Neural cell (in vitro differentiated cells): ENCODE measurements around the gene ZNF750. TPM values are rescaled to one million over a fixed set of nuclear protein-coding genes. Genes with fewer than 3 reads are reported as not detected.

ENCODE experiments used
- H2AFZ ChIP-seq: fragments of 200-600, 300-800 bp; sonication (generic), shearing (Covaris generic); 2 replicates; pipeline ENCODE4 v1.6.0; 2014; ENCODE audit warnings: low read depth, mild to moderate bottlenecking, antibody characterized with exemption, low read length, moderate library complexity
- H3F3A ChIP-seq: fragments of 200-600 bp; shearing (Covaris generic); 2 replicates; pipeline ENCODE4 v1.6.1; 2016; ENCODE audit warnings: mild to moderate bottlenecking, moderate library complexity, mixed read lengths, antibody characterized with exemption, low read length; ENCODE audit not compliant: insufficient read depth, poor library complexity, severe bottlenecking
- H3K27ac ChIP-seq: fragments of 200-600, 300-800 bp; sonication (generic), shearing (Covaris generic); 2 replicates; pipeline ENCODE4 v1.5.1; 2014; ENCODE audit warnings: mild to moderate bottlenecking, low read length, moderate library complexity
- H3K27me3 ChIP-seq: fragments of 300-800, 200-600 bp; sonication (generic), shearing (Covaris generic); 2 replicates; pipeline ENCODE4 v1.6.0; 2014; ENCODE audit warnings: mild to moderate bottlenecking, low read depth, low read length, moderate library complexity; ENCODE audit not compliant: insufficient read depth
- H3K36me3 ChIP-seq: fragments of 300-800, 200-600 bp; sonication (generic), shearing (Covaris generic); 2 replicates; pipeline ENCODE4 v1.5.1; 2014; ENCODE audit warnings: mild to moderate bottlenecking, antibody characterized with exemption, low read length, moderate library complexity; ENCODE audit not compliant: insufficient read depth
- H3K4me2 ChIP-seq: fragments of 300-800, 200-600 bp; sonication (generic), shearing (Covaris generic); 2 replicates; pipeline ENCODE4 v1.6.0; 2014; ENCODE audit warnings: mild to moderate bottlenecking, low read length
- H3K4me3 ChIP-seq: fragments of 300-800, 200-600 bp; sonication (generic), shearing (Covaris generic); 2 replicates; pipeline ENCODE4 v1.5.1; 2014; ENCODE audit warnings: mild to moderate bottlenecking, low read length, moderate library complexity
- H3K79me2 ChIP-seq: fragments of 200-600 bp; shearing (Covaris generic); replicated peaks from 2 replicates; pipeline ENCODE4 v1.6.0; 2014; ENCODE audit warnings: mild to moderate bottlenecking, low read length, moderate library complexity; ENCODE audit not compliant: insufficient read depth
- H3K9ac ChIP-seq: fragments of 300-800, 200-600 bp; sonication (generic), shearing (Covaris generic); 2 replicates; pipeline ENCODE4 v1.6.1; 2016; ENCODE audit warnings: mild to moderate bottlenecking, low read length, mixed read lengths
- H3K9me2 ChIP-seq: fragments of 200-600 bp; shearing (Covaris generic); 2 replicates; pipeline ENCODE4 v1.6.1; 2016; ENCODE audit warnings: mild to moderate bottlenecking, low read length, mixed read lengths; ENCODE audit not compliant: insufficient read depth
- H3K9me3 ChIP-seq: fragments of 200-600, 300-800 bp; sonication (generic), shearing (Covaris generic); 2 replicates; pipeline ENCODE4 v1.6.1; 2016; ENCODE audit warnings: mild to moderate bottlenecking, mixed run types, low read length, moderate library complexity, mixed read lengths
- H4K20me1 ChIP-seq: fragments of 200-600 bp; shearing (Covaris generic); 2 replicates; pipeline ENCODE4 v1.6.1; 2016; ENCODE audit warnings: mild to moderate bottlenecking, mixed run types; ENCODE audit not compliant: insufficient read depth
- EP300 ChIP-seq: fragments of 450-650 bp; conservative IDR thresholded peaks from 2 replicates; pipeline ENCODE4 v1.6.1; 2014; ENCODE audit warnings: antibody characterized with exemption, mild to moderate bottlenecking, moderate library complexity; ENCODE audit not compliant: poor library complexity, severe bottlenecking
- EZH2 ChIP-seq: fragments of 200-600, 300-800 bp; shearing (Covaris generic), sonication (generic); IDR thresholded peaks from 2 replicates; pipeline ENCODE4 v1.6.1; 2014; ENCODE audit warnings: antibody characterized with exemption, low read length, borderline replicate concordance, mild to moderate bottlenecking; ENCODE audit not compliant: insufficient read depth, poor library complexity, severe bottlenecking
- MXI1 ChIP-seq: fragments of 450-650 bp; conservative IDR thresholded peaks from 2 replicates; pipeline ENCODE4 v1.6.1; 2014; ENCODE audit warnings: antibody characterized with exemption, mild to moderate bottlenecking; ENCODE audit not compliant: poor library complexity, severe bottlenecking
- POLR2AphosphoS5 ChIP-seq: IDR thresholded peaks from 2 replicates; pipeline ENCODE4 v1.6.1; 2012
- RAD21 ChIP-seq: fragments of 450-650 bp; conservative IDR thresholded peaks from 2 replicates; pipeline ENCODE4 v1.6.1; 2014; ENCODE audit warnings: antibody characterized with exemption, mild to moderate bottlenecking, moderate library complexity
- REST ChIP-seq: IDR thresholded peaks from 2 replicates; pipeline ENCODE4 v1.6.1; 2012; ENCODE audit warnings: borderline replicate concordance
- SMC3 ChIP-seq: fragments of 450-650 bp; conservative IDR thresholded peaks from 2 replicates; pipeline ENCODE4 v1.6.1; 2014; ENCODE audit warnings: antibody characterized with exemption, mild to moderate bottlenecking, moderate library complexity; ENCODE audit not compliant: poor library complexity
- TAF1 ChIP-seq: IDR thresholded peaks from 2 replicates; pipeline ENCODE4 v1.6.1; 2012; ENCODE audit warnings: low read depth
- polyA plus RNA-seq: library from polyadenylated mRNA; depleted of rRNA; stranded (reverse); fragments of >200 nt; gene quantifications from 2 replicates; pipeline ENCODE4 v1.2.3, GENCODE V29; 2014
- TF ChIP-seq, protein P1 (sequence below): fragments of 450-650 bp; IDR thresholded peaks from 2 replicates; pipeline ENCODE4 v1.5.1; 2014; ENCODE audit warnings: antibody characterized with exemption, mild to moderate bottlenecking, moderate library complexity; ENCODE audit not compliant: poor library complexity, severe bottlenecking

Gene ZNF750
- polyA plus RNA-seq, 1 donor from 2014 or later: not detected

- Histone ChIP-seq H4K20me1 (no peaks in the 10 kb centered on the region), H3K79me2 (no peaks in the 10 kb centered on the region), H2AFZ (no peak overlapping the region), H3K27me3 (no peaks in the 10 kb centered on the region), H3K9ac (no peak overlapping the region), H3K9me2 (no peaks in the 10 kb centered on the region), H3F3A (no peaks in the 10 kb centered on the region), H3K36me3 (no peaks in the 10 kb centered on the region), H3K27ac (no peak overlapping the region), H3K4me3 (no peak overlapping the region), H3K4me2 (no peak overlapping the region), H3K9me3 (no peaks in the 10 kb centered on the region)
- TF ChIP-seq, protein P1, sequence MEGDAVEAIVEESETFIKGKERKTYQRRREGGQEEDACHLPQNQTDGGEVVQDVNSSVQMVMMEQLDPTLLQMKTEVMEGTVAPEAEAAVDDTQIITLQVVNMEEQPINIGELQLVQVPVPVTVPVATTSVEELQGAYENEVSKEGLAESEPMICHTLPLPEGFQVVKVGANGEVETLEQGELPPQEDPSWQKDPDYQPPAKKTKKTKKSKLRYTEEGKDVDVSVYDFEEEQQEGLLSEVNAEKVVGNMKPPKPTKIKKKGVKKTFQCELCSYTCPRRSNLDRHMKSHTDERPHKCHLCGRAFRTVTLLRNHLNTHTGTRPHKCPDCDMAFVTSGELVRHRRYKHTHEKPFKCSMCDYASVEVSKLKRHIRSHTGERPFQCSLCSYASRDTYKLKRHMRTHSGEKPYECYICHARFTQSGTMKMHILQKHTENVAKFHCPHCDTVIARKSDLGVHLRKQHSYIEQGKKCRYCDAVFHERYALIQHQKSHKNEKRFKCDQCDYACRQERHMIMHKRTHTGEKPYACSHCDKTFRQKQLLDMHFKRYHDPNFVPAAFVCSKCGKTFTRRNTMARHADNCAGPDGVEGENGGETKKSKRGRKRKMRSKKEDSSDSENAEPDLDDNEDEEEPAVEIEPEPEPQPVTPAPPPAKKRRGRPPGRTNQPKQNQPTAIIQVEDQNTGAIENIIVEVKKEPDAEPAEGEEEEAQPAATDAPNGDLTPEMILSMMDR: no peak
- TF ChIP-seq POLR2AphosphoS5: no peak
- no peak for TF ChIP-seq MXI1
- TF ChIP-seq SMC3: no peak
- TF ChIP-seq REST: no peak
- no peak for TF ChIP-seq EZH2
- TF ChIP-seq EP300: no peak
- TF ChIP-seq RAD21: no peak
- TF ChIP-seq TAF1: no peak
These were observed 36.6 kb downstream of the ZNF750 start for GRCh38 chr17:82803185-82803584.

DNA sequence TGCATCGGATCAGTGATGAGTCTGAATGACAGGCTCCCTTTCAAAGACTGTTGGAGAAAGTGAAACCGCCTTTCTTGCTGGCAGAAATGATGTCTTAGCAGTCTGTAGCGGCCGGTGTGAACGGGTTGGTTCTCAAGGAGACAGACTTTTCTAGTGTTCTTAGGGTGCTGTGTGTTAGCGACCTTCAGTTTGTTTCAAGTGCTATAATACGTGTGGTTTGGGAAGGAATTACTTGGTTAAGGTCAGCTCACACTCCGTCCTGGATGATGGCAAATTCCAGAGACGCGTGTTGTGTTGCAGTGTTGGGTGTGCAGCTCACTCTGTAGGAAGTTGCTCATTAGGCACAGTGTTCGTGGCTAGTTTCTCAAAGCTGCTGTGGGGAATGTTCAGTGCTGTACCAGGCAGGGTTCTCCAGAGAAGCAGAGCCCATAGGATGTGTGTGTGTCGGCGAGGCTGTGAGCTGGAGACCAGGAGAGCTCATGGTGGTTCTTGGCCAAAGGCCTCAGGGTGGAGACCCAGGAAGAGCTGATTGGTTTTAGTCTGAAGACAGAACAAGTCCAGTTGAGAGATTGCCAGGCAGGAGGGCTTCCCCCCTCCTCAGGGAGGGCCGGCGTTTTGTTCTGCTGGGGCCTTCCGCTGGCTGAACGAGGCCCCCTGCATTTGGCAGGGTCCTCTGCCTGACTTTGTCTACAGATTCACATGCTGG lies 37.6 kb downstream of the ZNF750 start:
- no peaks in the 10 kb centered on the region for H3K9me2 ChIP-seq
- H3F3A ChIP-seq: no peaks in the 10 kb centered on the region
- H3K27me3 ChIP-seq: no peaks in the 10 kb centered on the region
- no peaks in the 10 kb centered on the region for H3K79me2 ChIP-seq
- TF ChIP-seq, protein P1: no peak
- no peak for TF ChIP-seq RAD21
- TF ChIP-seq EZH2: no peak
- no peak for TF ChIP-seq POLR2AphosphoS5
- TF ChIP-seq REST: no peak
- no peak for TF ChIP-seq SMC3
- H3K9me3 ChIP-seq: no peaks in the 10 kb centered on the region
- H3K36me3 ChIP-seq: no peaks in the 10 kb centered on the region
- H2AFZ ChIP-seq: no peak overlapping the region
- no peak overlapping the region for H3K4me2 ChIP-seq
- H3K4me3 ChIP-seq: no peak overlapping the region
- H4K20me1 ChIP-seq: no peaks in the 10 kb centered on the region
- no peak overlapping the region for H3K27ac ChIP-seq
- H3K9ac ChIP-seq: no peak overlapping the region
